Measurements from ENCODE around the gene MSRB2. TPM values are rescaled to one million over a fixed set of nuclear protein-coding genes. Genes with fewer than 3 reads are reported as not detected.

The MSRB2 gene
- total RNA-seq, 1 experiment from 2014 or later = 19.0 TPM

- intact Hi-C loops (cut with micrococcal nuclease) = no loop called here
- CTCF ChIA-PET = no interaction called here
Observed at GRCh38 chr10:23094786-23095403, 484 bp upstream of the MSRB2 start.

GRCh38 chr10:23095966-23096801 lies 805 bp downstream of the MSRB2 start:
- Mint-ChIP-seq H3K9me3 (ENCODE audit: unreplicated experiment) (no peaks in the 10 kb centered on the region), H3K36me3 (ENCODE audit: insufficient read depth, unreplicated experiment) (peaks cover 9% of the 10 kb centered on the region), H3K27me3 (ENCODE audit: insufficient read depth, unreplicated experiment) (no peaks in the 10 kb centered on the region), H3K4me1 (ENCODE audit: insufficient read depth, unreplicated experiment) (peaks cover 20% of the 10 kb centered on the region), H3K27ac (ENCODE audit: low read depth, unreplicated experiment) (peak overlapping the region; percentile 92), H3K4me3 (ENCODE audit: unreplicated experiment) (peak overlapping the region; percentile 94)
- no TSS peak for BruUV-seq (replicated peaks)
- no peak for TF ChIP-seq CTCF (IDR thresholded peaks at IDR 0.05; ENCODE audit: unreplicated experiment)
- intact Hi-C loops (cut with micrococcal nuclease) = no loop called here
- ChIA-PET CTCF (interaction anchor here (0.7 to 1.6 kb wide), 6 partner anchors 11 to 1407 kb away, joined by 3 to 5 read pairs (median 3); no protein-coding TSS in a partner anchor), POLR2A (interaction anchor here (0.7 to 1.6 kb wide), 8 partner anchors 11 to 1164 kb away, joined by 3 to 6 read pairs (median 6); partner anchors contain the start of gene COMMD3)
- DNase-seq (ENCODE audit: unreplicated experiment) = peak; percentile 46

More at GRCh38 chr10:23094786-23095403, 484 bp upstream of the MSRB2 start:
- POLR2A ChIA-PET = interaction anchor here (1.7 kb wide), 1 partner anchor 14 kb away, joined by 6 read pairs; no protein-coding TSS in a partner anchor
- peaks cover 20% of the 10 kb centered on the region for H3K4me1 Mint-ChIP-seq (ENCODE audit: insufficient read depth, unreplicated experiment)
- TF ChIP-seq CTCF (IDR thresholded peaks at IDR 0.05; ENCODE audit: unreplicated experiment) = no peak
- no peak for DNase-seq (ENCODE audit: unreplicated experiment)
- peaks cover 9% of the 10 kb centered on the region for H3K36me3 Mint-ChIP-seq (ENCODE audit: insufficient read depth, unreplicated experiment)
- no TSS peak for BruUV-seq (replicated peaks)
- H3K27me3 Mint-ChIP-seq (ENCODE audit: insufficient read depth, unreplicated experiment) = no peaks in the 10 kb centered on the region
- no peaks in the 10 kb centered on the region for H3K9me3 Mint-ChIP-seq (ENCODE audit: unreplicated experiment)
- H3K4me3 Mint-ChIP-seq (ENCODE audit: unreplicated experiment) = peak overlapping the region; percentile 94
- peak overlapping the region; percentile 92 for H3K27ac Mint-ChIP-seq (ENCODE audit: low read depth, unreplicated experiment)

- DNase-seq (ENCODE audit: unreplicated experiment) = peak; percentile 76
- Mint-ChIP-seq H3K27me3 (ENCODE audit: insufficient read depth, unreplicated experiment) (no peaks in the 10 kb centered on the region), H3K9me3 (ENCODE audit: unreplicated experiment) (peaks cover 3% of the 10 kb centered on the region), H3K27ac (ENCODE audit: low read depth, unreplicated experiment) (peak overlapping the region; percentile 92), H3K4me3 (ENCODE audit: unreplicated experiment) (peak overlapping the region; percentile 94), H3K4me1 (ENCODE audit: insufficient read depth, unreplicated experiment) (peaks cover 20% of the 10 kb centered on the region), H3K36me3 (ENCODE audit: insufficient read depth, unreplicated experiment) (peaks cover 9% of the 10 kb centered on the region)
- intact Hi-C loops (cut with micrococcal nuclease) = no loop called here
- ChIA-PET CTCF (interaction anchor here (0.5 to 1.6 kb wide), 8 partner anchors 12 to 1406 kb away, joined by 3 to 5 read pairs (median 3); partner anchors contain the start of gene OTUD1), POLR2A (interaction anchor here (0.6 to 1.6 kb wide), 9 partner anchors 12 to 1163 kb away, joined by 3 to 6 read pairs (median 5); partner anchors contain the start of gene COMMD3)
- TSS peak; percentile 70 for BruUV-seq (replicated peaks)
- no peak for TF ChIP-seq CTCF (IDR thresholded peaks at IDR 0.05; ENCODE audit: unreplicated experiment)
Observed at GRCh38 chr10:23096802-23097549, 1.6 kb downstream of the MSRB2 start.

All from MCF 10A (cell line).